Dedifferentiated amniotic fluid mesenchymal stem cell (primary cell): ENCODE measurements around the gene COA1.
"Not testable (repeated sequence)": the region's sequence is repeated elsewhere in the genome, so short reads cannot be mapped to it uniquely, and the experiment has no call there.

Source experiments
- DNase-seq: peaks from one replicate; pipeline ENCODE4 v3.0.0-alpha.2; 2016; ENCODE audit errors: extremely low spot score

Gene COA1

GRCh38 chr7:43689115-43689514, 40.2 kb downstream of the COA1 start:
- DNase-seq: no peak

GRCh38 chr7:43687866-43688265, 41.5 kb downstream of the COA1 start:
- not testable (repeated sequence) for DNase-seq

- DNase-seq: no peak
These were observed 42.3 kb downstream of the COA1 start for GRCh38 chr7:43686991-43687390.

GRCh38 chr7:43680736-43681135, 48.6 kb downstream of the COA1 start:
- no peak for DNase-seq

GRCh38 chr7:43679210-43680068, 49.9 kb downstream of the COA1 start:
- DNase-seq: no peak

- no peak for DNase-seq
These were observed 51.0 kb downstream of the COA1 start for GRCh38 chr7:43678315-43678714.

- DNase-seq: no peak
These were observed 51.5 kb downstream of the COA1 start for GRCh38 chr7:43677864-43678263.

- peak; percentile 52 for DNase-seq
These were observed 54.5 kb downstream of the COA1 start for GRCh38 chr7:43674559-43675436.

GRCh38 chr7:43673243-43673976, 55.9 kb downstream of the COA1 start:
- not testable (repeated sequence) for DNase-seq

GRCh38 chr7:43671521-43671920, 57.8 kb downstream of the COA1 start:
- no peak for DNase-seq

GRCh38 chr7:43669286-43670081, 59.8 kb downstream of the COA1 start:
- DNase-seq: no peak

GRCh38 chr7:43668035-43668434, 61.3 kb downstream of the COA1 start:
- no peak for DNase-seq

- DNase-seq: no peak
These were observed 62.4 kb downstream of the COA1 start for GRCh38 chr7:43666938-43667337.

GRCh38 chr7:43664681-43665080, 64.6 kb downstream of the COA1 start:
- peak; percentile 39 for DNase-seq

GRCh38 chr7:43660141-43660540, 69.2 kb downstream of the COA1 start:
- no peak for DNase-seq

- no peak for DNase-seq
These were observed 69.8 kb downstream of the COA1 start for GRCh38 chr7:43659549-43659896.

GRCh38 chr7:43658718-43659548, 70.4 kb downstream of the COA1 start:
- peak; percentile 81 for DNase-seq

GRCh38 chr7:43656997-43657396, 72.3 kb downstream of the COA1 start:
- no peak for DNase-seq

- no peak for DNase-seq
These were observed 73.7 kb downstream of the COA1 start for GRCh38 chr7:43655584-43655983.

- no peak for DNase-seq
These were observed 75.3 kb downstream of the COA1 start for GRCh38 chr7:43653891-43654504.
